K562 (cell line): Measurements from ENCODE around the gene SPATA2L. TPM values are rescaled to one million over a fixed set of nuclear protein-coding genes. Genes with fewer than 3 reads are reported as not detected.

Source experiments
- C11orf30 ChIP-seq: fragments of 450-650 bp; IDR thresholded peaks from 2 replicates; pipeline ENCODE4 v1.6.1; 2016; ENCODE audit warnings: low read depth, mild to moderate bottlenecking
- CEBPG ChIP-seq, 3 experiments: fragments of 200-800 bp in 1 of 3; sonication (Bioruptor generic) in 1 of 3; sonication (generic) in 1 of 3; formaldehyde crosslinking in 1 of 3; IDR thresholded peaks in 2 of 3; conservative IDR thresholded peaks in 1 of 3; 2 replicates each; pipeline versions ENCODE4 v1.6.1 to v1.8.0; 2016 to 2022; ENCODE audit warnings: missing compliant biosample characterization in 2 of 3, missing genetic modification characterization in 2 of 3, mild to moderate bottlenecking in 1 of 3, missing genetic modification reagents in 1 of 3
- EP400 ChIP-seq: fragments of 450-650 bp; IDR thresholded peaks from 2 replicates; pipeline ENCODE4 v1.6.1; 2017; ENCODE audit warnings: antibody characterized with exemption, mild to moderate bottlenecking, moderate library complexity
- GABPA ChIP-seq: fragments of 200-800 bp; sonication (Bioruptor generic); conservative IDR thresholded peaks from 2 replicates; pipeline ENCODE4 v1.6.1; 2016; ENCODE audit warnings: low read depth, missing genetic modification characterization, missing compliant biosample characterization
- GABPB1 ChIP-seq: sonication (generic); formaldehyde crosslinking; IDR thresholded peaks from 2 replicates; pipeline ENCODE4 v1.8.0; 2022; ENCODE audit warnings: mild to moderate bottlenecking, missing genetic modification reagents
- HDAC6 ChIP-seq: IDR thresholded peaks from 2 replicates; pipeline ENCODE4 v1.6.1; 2012; ENCODE audit warnings: low read depth, mild to moderate bottlenecking, control low read depth, inconsistent platforms, low read length, moderate library complexity
- KLF10 ChIP-seq: fragments of 250-450 bp; sonication (Bioruptor Pico); IDR thresholded peaks from 2 replicates; pipeline ENCODE4 v1.6.1; 2021; ENCODE audit warnings: matching md5 sums
- MAFF ChIP-seq: IDR thresholded peaks from 2 replicates; pipeline ENCODE4 v1.6.1; 2012; ENCODE audit warnings: low read length, improper control_type of control experiment
- MECOM ChIP-seq: fragments of 250-450 bp; sonication (Bioruptor Pico); IDR thresholded peaks from 2 replicates; pipeline ENCODE4 v1.8.0; 2022; ENCODE audit warnings: inconsistent platforms
- MYBL2 ChIP-seq, 2 experiments: fragments of 450-650 bp in 1 of 2; sonication (generic) in 1 of 2; formaldehyde crosslinking in 1 of 2; IDR thresholded peaks; 2 replicates each; pipeline versions ENCODE4 v1.6.1 to v1.8.1; 2017 to 2022; ENCODE audit warnings: borderline replicate concordance in 1 of 2, inconsistent platforms in 1 of 2, low read depth in 1 of 2, mild to moderate bottlenecking in 1 of 2, missing genetic modification reagents in 1 of 2, moderate library complexity in 1 of 2
- NEUROD1 ChIP-seq: fragments of 150-350 bp; IDR thresholded peaks from 2 replicates; pipeline ENCODE4 v1.6.1; 2014; ENCODE audit warnings: borderline replicate concordance, low read length, low read depth; ENCODE audit not compliant: partially characterized antibody
- NRF1 ChIP-seq, 2 experiments: fragments of 450-650 bp; IDR thresholded peaks in 1 of 2; conservative IDR thresholded peaks in 1 of 2; 2 replicates each; pipeline ENCODE4 v1.6.1; 2014; ENCODE audit warnings: mild to moderate bottlenecking in 2 of 2
- RBFOX2 ChIP-seq: fragments of 200-400 bp; formaldehyde crosslinking; IDR thresholded peaks from 2 replicates; pipeline ENCODE4 v1.6.1; 2017; ENCODE audit warnings: low read depth, mild to moderate bottlenecking, low read length, moderate library complexity
- SMC3 ChIP-seq: conservative IDR thresholded peaks from 2 replicates; pipeline ENCODE4 v1.6.1; 2011; ENCODE audit warnings: low read depth, low read length, improper control_type of control experiment; ENCODE audit not compliant: insufficient read depth
- SP1 ChIP-seq: sonication (generic); formaldehyde crosslinking; IDR thresholded peaks from 2 replicates; pipeline ENCODE4 v1.8.1; 2022; ENCODE audit warnings: mild to moderate bottlenecking, missing genetic modification reagents
- SRF ChIP-seq, 2 experiments: fragments of 250-450, 450-650 bp in 1 of 2; sonication (Bioruptor Pico) in 1 of 2; sonication (generic) in 1 of 2; formaldehyde crosslinking; IDR thresholded peaks; 2 replicates each; pipeline versions ENCODE4 v1.5.0 to v1.5.1; 2020 to 2022; ENCODE audit warnings: mild to moderate bottlenecking in 1 of 2, missing genetic modification reagents in 1 of 2
- TAF9B ChIP-seq: fragments of 450-650 bp; IDR thresholded peaks from 2 replicates; pipeline ENCODE4 v1.6.1; 2018; ENCODE audit warnings: mild to moderate bottlenecking; ENCODE audit not compliant: partially characterized antibody
- TGIF2 ChIP-seq: sonication (generic); formaldehyde crosslinking; IDR thresholded peaks from 2 replicates; pipeline ENCODE4 v1.8.1; 2022; ENCODE audit warnings: mild to moderate bottlenecking, missing genetic modification reagents, moderate library complexity
- ZBTB17 ChIP-seq: fragments of 450-650 bp; formaldehyde crosslinking; IDR thresholded peaks from 2 replicates; pipeline ENCODE4 v1.4.0; 2020; ENCODE audit warnings: mild to moderate bottlenecking
- ZC3H4 ChIP-seq: sonication (generic); formaldehyde crosslinking; IDR thresholded peaks from 2 replicates; pipeline ENCODE4 v1.9.0; 2021; ENCODE audit warnings: missing genetic modification reagents, borderline replicate concordance
- ZFP1 ChIP-seq: fragments of 450-650 bp; formaldehyde crosslinking; IDR thresholded peaks from 2 replicates; pipeline ENCODE4 v1.4.0; 2020; ENCODE audit warnings: mild to moderate bottlenecking, mixed read lengths
- ZFX ChIP-seq: sonication (generic); formaldehyde crosslinking; IDR thresholded peaks from 2 replicates; pipeline ENCODE4 v1.8.0; 2022; ENCODE audit warnings: mild to moderate bottlenecking, missing genetic modification reagents, moderate library complexity
- ZKSCAN1 ChIP-seq: fragments of 150-350 bp; IDR thresholded peaks from 2 replicates; pipeline ENCODE4 v1.6.1; 2016; ENCODE audit warnings: low read depth, low read length
- ZNF79 ChIP-seq: fragments of 250-450 bp; sonication (Bioruptor Pico); IDR thresholded peaks from 2 replicates; pipeline ENCODE4 v1.4.0; 2020; ENCODE audit warnings: low read depth, mild to moderate bottlenecking, moderate library complexity
- polyA plus RNA-seq, 8 experiments: library from polyadenylated mRNA; depleted of rRNA in 4 of 8; stranded (reverse) in 5 of 8; unstranded in 3 of 8; fragments of >200 nt; fragmentation: Nextera tagmentation in 2 of 8; fragmentation: Illumina TruSeq in 1 of 8; extraction: Ambion mirVana in 2 of 8; extraction: Trizol in 1 of 8; gene quantifications; 2 replicates each; pipeline versions ENCODE4 v1.2.1 to v1.2.3, GENCODE V29; 2011 to 2014; ENCODE audit warnings: inconsistent platforms in 1 of 8, missing spikeins in 1 of 8
- total RNA-seq, 7 experiments: library from RNA; depleted of rRNA in 6 of 7; stranded (reverse); fragments of >200 nt in 6 of 7; fragmentation: Illumina TruSeq in 2 of 7; extraction: Trizol in 2 of 7; gene quantifications; 2 replicates each; pipeline versions ENCODE4 v1.2.1 to v1.2.3, GENCODE V29; 2011 to 2021; ENCODE audit warnings: low replicate concordance in 1 of 7
- TF ChIP-seq, protein P1 (sequence below): sonication (generic); formaldehyde crosslinking; IDR thresholded peaks from 2 replicates; pipeline ENCODE4 v1.8.0; 2022; ENCODE audit warnings: mild to moderate bottlenecking, missing genetic modification reagents
- TF ChIP-seq, protein P2 (sequence below): fragments of 450-650 bp; conservative IDR thresholded peaks from 2 replicates; pipeline ENCODE4 v1.6.1; 2016; ENCODE audit warnings: missing genetic modification characterization, low read depth, mild to moderate bottlenecking, control low read depth, missing compliant biosample characterization

The SPATA2L gene
- total and polyA plus RNA-seq, 9 of the 15 experiments (the other 6 are each of a cell fraction or from before 2014, with no cell fraction given), result 0.13 to 19.2 (median 4.8) TPM; not detected in 1

DNA sequence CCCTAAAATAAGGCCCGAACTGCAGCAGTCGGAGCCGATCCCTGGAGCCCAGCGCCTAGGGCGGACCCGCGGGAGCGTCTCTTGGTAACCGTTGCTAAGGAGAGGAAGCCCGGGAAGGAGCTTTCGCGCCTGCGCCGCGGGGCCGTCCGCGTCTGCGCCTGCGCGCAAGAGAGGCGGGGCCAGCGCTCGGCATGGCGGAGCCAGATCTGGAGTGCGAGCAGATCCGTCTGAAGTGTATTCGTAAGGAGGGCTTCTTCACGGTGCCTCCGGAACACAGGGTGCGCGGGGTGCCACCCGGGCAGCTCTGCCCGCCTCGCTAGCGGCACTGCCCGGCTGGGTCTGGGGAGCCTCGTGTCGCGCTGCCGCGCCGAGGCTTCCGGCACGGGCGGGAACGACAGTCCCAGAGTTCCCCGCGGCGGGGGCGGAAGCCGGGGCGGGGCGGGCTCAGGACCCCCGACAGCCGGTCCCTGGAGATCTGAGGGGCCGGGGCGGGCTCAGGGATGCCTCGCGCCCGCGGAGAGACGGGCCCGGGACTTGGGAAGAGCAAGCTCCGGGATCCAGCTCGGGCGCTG lies 14.9 kb downstream of the SPATA2L start, which contains the start of gene CDK10 (continued):
- TF ChIP-seq SMC3 (no peak), GABPB1 (CRISPR knock-in tag) (peak; percentile 64), SP1 (CRISPR knock-in tag) (peak; percentile 77), GABPA (peak; percentile 84), CEBPG (CRISPR knock-in tag; IDR thresholded peaks at IDR 0.05) (no peak), CEBPG (tag; conservative IDR thresholded peaks at IDR 0.05 in 1 of 2, IDR thresholded peaks at IDR 0.05 in 1 of 2) (no peak), EP400 (peak; percentile 97), ZFX (CRISPR knock-in tag) (peak; percentile 37; the same call in 1 of the 2 replicates), ZC3H4 (CRISPR knock-in tag) (no peak), TGIF2 (CRISPR knock-in tag) (no peak), TAF9B (no peak), RBFOX2 (peak; percentile 85), ZNF79 (CRISPR knock-in tag) (no peak), MAFF (no peak), NEUROD1 (peak; percentile 54), MYBL2 (IDR thresholded peaks at IDR 0.05; ENCODE audit: low read depth) (no peak), MYBL2 (CRISPR knock-in tag; IDR thresholded peaks at IDR 0.05; ENCODE audit: borderline replicate concordance) (no peak), KLF10 (CRISPR knock-in tag) (no peak), HDAC6 (no peak), ZBTB17 (CRISPR knock-in tag) (peak; percentile 15; the same call in 1 of the 2 replicates), C11orf30 (peak; percentile 85), SRF (CRISPR knock-in tag; IDR thresholded peaks at IDR 0.05) (peak in 1 of 2 experiments; percentile 78; a peak in 2 of 4 replicates), ZFP1 (CRISPR knock-in tag) (no peak), MECOM (no peak), ZKSCAN1 (no peak), NRF1 (conservative IDR thresholded peaks at IDR 0.05 in 1 of 2, IDR thresholded peaks at IDR 0.05 in 1 of 2) (peak; percentile 97)
- TF ChIP-seq, protein P1, sequence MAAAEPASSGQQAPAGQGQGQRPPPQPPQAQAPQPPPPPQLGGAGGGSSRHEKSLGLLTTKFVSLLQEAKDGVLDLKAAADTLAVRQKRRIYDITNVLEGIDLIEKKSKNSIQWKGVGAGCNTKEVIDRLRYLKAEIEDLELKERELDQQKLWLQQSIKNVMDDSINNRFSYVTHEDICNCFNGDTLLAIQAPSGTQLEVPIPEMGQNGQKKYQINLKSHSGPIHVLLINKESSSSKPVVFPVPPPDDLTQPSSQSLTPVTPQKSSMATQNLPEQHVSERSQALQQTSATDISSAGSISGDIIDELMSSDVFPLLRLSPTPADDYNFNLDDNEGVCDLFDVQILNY (CRISPR knock-in tag), result peak; percentile 74; the same call in 1 of the 2 replicates
- TF ChIP-seq, protein P2, sequence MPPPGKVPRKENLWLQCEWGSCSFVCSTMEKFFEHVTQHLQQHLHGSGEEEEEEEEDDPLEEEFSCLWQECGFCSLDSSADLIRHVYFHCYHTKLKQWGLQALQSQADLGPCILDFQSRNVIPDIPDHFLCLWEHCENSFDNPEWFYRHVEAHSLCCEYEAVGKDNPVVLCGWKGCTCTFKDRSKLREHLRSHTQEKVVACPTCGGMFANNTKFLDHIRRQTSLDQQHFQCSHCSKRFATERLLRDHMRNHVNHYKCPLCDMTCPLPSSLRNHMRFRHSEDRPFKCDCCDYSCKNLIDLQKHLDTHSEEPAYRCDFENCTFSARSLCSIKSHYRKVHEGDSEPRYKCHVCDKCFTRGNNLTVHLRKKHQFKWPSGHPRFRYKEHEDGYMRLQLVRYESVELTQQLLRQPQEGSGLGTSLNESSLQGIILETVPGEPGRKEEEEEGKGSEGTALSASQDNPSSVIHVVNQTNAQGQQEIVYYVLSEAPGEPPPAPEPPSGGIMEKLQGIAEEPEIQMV (tag), result peak; percentile 62; the same call in 1 of the 2 replicates
